Nephron progenitor cell (in vitro differentiated cells): ENCODE data around the gene METTL14.

Experiments
- DNase-seq: peaks from one replicate; pipeline ENCODE4 v3.0.0; 2021
- H3K27ac Mint-ChIP-seq: 2 replicates; pipeline ENCODE4 v1.8.0; 2021; ENCODE audit warnings: mild to moderate bottlenecking, moderate library complexity, mixed read lengths
- H3K27me3 Mint-ChIP-seq: 2 replicates; pipeline ENCODE4 v1.8.0; 2021; ENCODE audit warnings: mild to moderate bottlenecking, low read depth, mixed read lengths; ENCODE audit not compliant: poor library complexity
- H3K36me3 Mint-ChIP-seq: 2 replicates; pipeline ENCODE4 v1.8.0; 2021; ENCODE audit warnings: low read depth, mixed read lengths
- H3K4me1 Mint-ChIP-seq: 2 replicates; pipeline ENCODE4 v1.8.0; 2021; ENCODE audit warnings: mixed read lengths
- H3K4me3 Mint-ChIP-seq: 2 replicates; pipeline ENCODE4 v1.8.0; 2021; ENCODE audit warnings: mild to moderate bottlenecking, moderate library complexity, mixed read lengths
- H3K9me3 Mint-ChIP-seq: 2 replicates; pipeline ENCODE4 v1.8.0; 2021; ENCODE audit warnings: mild to moderate bottlenecking, moderate library complexity, mixed read lengths
- CTCF ChIP-seq: fragments of 200-600 bp; sonication (generic); IDR thresholded peaks from 2 replicates; pipeline ENCODE4 v1.5.0; 2021; ENCODE audit warnings: antibody characterized with exemption

The METTL14 gene

GRCh38 chr4:118757761-118758251, 72.6 kb downstream of the METTL14 start:
- no peak for DNase-seq
- no peak overlapping the region for H3K4me3 Mint-ChIP-seq
- H3K27ac Mint-ChIP-seq, result no peak overlapping the region
- H3K9me3 Mint-ChIP-seq, result no peaks in the 10 kb centered on the region
- H3K4me1 Mint-ChIP-seq, result no peaks in the 10 kb centered on the region
- H3K27me3 Mint-ChIP-seq, result no peaks in the 10 kb centered on the region
- peaks cover 2% of the 10 kb centered on the region for H3K36me3 Mint-ChIP-seq
- no peak for TF ChIP-seq CTCF

- H3K27ac Mint-ChIP-seq, result no peak overlapping the region
- no peak for TF ChIP-seq CTCF
- no peaks in the 10 kb centered on the region for H3K9me3 Mint-ChIP-seq
- H3K27me3 Mint-ChIP-seq, result no peaks in the 10 kb centered on the region
- no peaks in the 10 kb centered on the region for H3K4me1 Mint-ChIP-seq
- no peak for DNase-seq
- H3K36me3 Mint-ChIP-seq, result no peaks in the 10 kb centered on the region
- H3K4me3 Mint-ChIP-seq, result no peak overlapping the region
These were observed 73.1 kb downstream of the METTL14 start for GRCh38 chr4:118758293-118758692.

GRCh38 chr4:118759481-118759880, 74.3 kb downstream of the METTL14 start:
- H3K36me3 Mint-ChIP-seq, result peaks cover 8% of the 10 kb centered on the region
- H3K4me1 Mint-ChIP-seq, result no peaks in the 10 kb centered on the region
- no peaks in the 10 kb centered on the region for H3K27me3 Mint-ChIP-seq
- TF ChIP-seq CTCF, result no peak
- H3K27ac Mint-ChIP-seq, result no peak overlapping the region
- no peak overlapping the region for H3K4me3 Mint-ChIP-seq
- no peaks in the 10 kb centered on the region for H3K9me3 Mint-ChIP-seq
- no peak for DNase-seq

GRCh38 chr4:118760092-118760491, 74.9 kb downstream of the METTL14 start:
- H3K4me1 Mint-ChIP-seq, result no peaks in the 10 kb centered on the region
- no peak overlapping the region for H3K4me3 Mint-ChIP-seq
- no peaks in the 10 kb centered on the region for H3K27me3 Mint-ChIP-seq
- no peak for TF ChIP-seq CTCF
- no peak for DNase-seq
- H3K36me3 Mint-ChIP-seq, result peaks cover 8% of the 10 kb centered on the region
- no peak overlapping the region for H3K27ac Mint-ChIP-seq
- no peaks in the 10 kb centered on the region for H3K9me3 Mint-ChIP-seq

GRCh38 chr4:118760493-118760892, 75.3 kb downstream of the METTL14 start:
- no peak for DNase-seq
- H3K27ac Mint-ChIP-seq, result no peak overlapping the region
- H3K4me3 Mint-ChIP-seq, result no peak overlapping the region
- H3K4me1 Mint-ChIP-seq, result no peaks in the 10 kb centered on the region
- no peaks in the 10 kb centered on the region for H3K27me3 Mint-ChIP-seq
- no peaks in the 10 kb centered on the region for H3K9me3 Mint-ChIP-seq
- TF ChIP-seq CTCF, result no peak
- peaks cover 8% of the 10 kb centered on the region for H3K36me3 Mint-ChIP-seq

GRCh38 chr4:118761397-118762016, 76.3 kb downstream of the METTL14 start:
- H3K4me3 Mint-ChIP-seq, result no peak overlapping the region
- H3K27me3 Mint-ChIP-seq, result no peaks in the 10 kb centered on the region
- H3K27ac Mint-ChIP-seq, result no peak overlapping the region
- H3K36me3 Mint-ChIP-seq, result peaks cover 11% of the 10 kb centered on the region
- DNase-seq, result no peak
- no peak for TF ChIP-seq CTCF
- H3K4me1 Mint-ChIP-seq, result no peaks in the 10 kb centered on the region
- H3K9me3 Mint-ChIP-seq, result no peaks in the 10 kb centered on the region
